HepG2 (cell line): Measurements from ENCODE around the gene SGK1. TPM values are rescaled to one million over a fixed set of nuclear protein-coding genes. Genes with fewer than 3 reads are reported as not detected.
A peak's percentile ranks its signal among the peaks of the same experiment; 100 is the strongest.

Experiments used
- JUNB ChIP-seq: sonication (generic); formaldehyde crosslinking; IDR thresholded peaks from 2 replicates; pipeline ENCODE4 v1.8.0; 2022; ENCODE audit warnings: missing genetic modification reagents, mild to moderate bottlenecking, borderline replicate concordance
- MBNL3 ChIP-seq: fragments of 250-450 bp; sonication (Bioruptor Pico); conservative IDR thresholded peaks from 2 replicates; pipeline ENCODE4 v1.8.0; 2022; ENCODE audit warnings: mild to moderate bottlenecking, inconsistent platforms
- MEF2D ChIP-seq: sonication (generic); formaldehyde crosslinking; IDR thresholded peaks from 2 replicates; pipeline ENCODE4 v1.5.1; 2020; ENCODE audit warnings: mild to moderate bottlenecking, missing genetic modification reagents
- PCBP1 ChIP-seq: fragments of 200-400 bp; formaldehyde crosslinking; IDR thresholded peaks from 2 replicates; pipeline ENCODE4 v1.6.1; 2017; ENCODE audit warnings: mild to moderate bottlenecking, low read depth, low read length, borderline replicate concordance
- RELA ChIP-seq: sonication (generic); formaldehyde crosslinking; IDR thresholded peaks from 2 replicates; pipeline ENCODE4 v1.4.0; 2020; ENCODE audit warnings: missing genetic modification reagents
- SIX4 ChIP-seq: sonication (generic); formaldehyde crosslinking; IDR thresholded peaks from 2 replicates; pipeline ENCODE4 v1.4.0; 2020; ENCODE audit warnings: missing genetic modification reagents
- TP53 ChIP-seq: sonication (generic); formaldehyde crosslinking; conservative IDR thresholded peaks from 2 replicates; pipeline ENCODE4 v1.4.0; 2020; ENCODE audit warnings: missing genetic modification reagents
- U2AF1 ChIP-seq: fragments of 200-400 bp; formaldehyde crosslinking; optimal IDR thresholded peaks from 2 replicates; pipeline ENCODE3; 2017; ENCODE audit warnings: mild to moderate bottlenecking, low read depth, low read length
- ZEB1 ChIP-seq: IDR thresholded peaks from 2 replicates; pipeline ENCODE4 v1.6.1; 2012; ENCODE audit warnings: mild to moderate bottlenecking, low read depth, inconsistent platforms; ENCODE audit not compliant: insufficient replicate concordance
- ZFP90 ChIP-seq: sonication (generic); formaldehyde crosslinking; IDR thresholded peaks from 2 replicates; pipeline ENCODE4 v1.8.0; 2022; ENCODE audit warnings: missing genetic modification reagents, mild to moderate bottlenecking, inconsistent platforms, borderline replicate concordance
- ZFYVE20 ChIP-seq: sonication (generic); formaldehyde crosslinking; IDR thresholded peaks from 2 replicates; pipeline ENCODE4 v1.8.0; 2023; ENCODE audit warnings: low read depth, mild to moderate bottlenecking, moderate library complexity, missing genetic modification reagents, borderline replicate concordance
- ZNF224 ChIP-seq: sonication (generic); formaldehyde crosslinking; IDR thresholded peaks from 2 replicates; pipeline ENCODE4 v1.5.0; 2020; ENCODE audit warnings: mild to moderate bottlenecking, missing genetic modification reagents
- ZNF354B ChIP-seq: sonication (generic); formaldehyde crosslinking; IDR thresholded peaks from 2 replicates; pipeline ENCODE4 v1.8.0; 2022; ENCODE audit warnings: mild to moderate bottlenecking, missing genetic modification reagents
- ZNF703 ChIP-seq: sonication (generic); formaldehyde crosslinking; IDR thresholded peaks from 2 replicates; pipeline ENCODE4 v1.5.1; 2020; ENCODE audit warnings: missing genetic modification reagents, mild to moderate bottlenecking, moderate library complexity, borderline replicate concordance
- ZSCAN20 ChIP-seq: sonication (generic); formaldehyde crosslinking; IDR thresholded peaks from 2 replicates; pipeline ENCODE4 v1.4.0; 2020; ENCODE audit warnings: missing genetic modification reagents, mild to moderate bottlenecking, borderline replicate concordance
- polyA plus RNA-seq, 8 experiments: library from polyadenylated mRNA; depleted of rRNA in 3 of 8; stranded (reverse) in 7 of 8; unstranded in 1 of 8; fragments of >200 nt; fragmentation: Illumina TruSeq in 4 of 8; extraction: Trizol in 4 of 8; gene quantifications; 2 replicates each; pipeline versions ENCODE4 v1.2.1 to v1.2.3, GENCODE V29; 2011 to 2016; ENCODE audit warnings: low read depth in 4 of 8, missing spikeins in 1 of 8, mixed read lengths in 1 of 8; ENCODE audit not compliant: insufficient read depth in 1 of 8
- total RNA-seq, 5 experiments: library from RNA; depleted of rRNA; stranded (reverse); fragments of >200 nt; fragmentation: Illumina TruSeq; extraction: Trizol; gene quantifications; 2 replicates each; pipeline ENCODE4 v1.2.3, GENCODE V29; 2016; ENCODE audit warnings: low read depth in 1 of 5
- TF ChIP-seq, protein P1 (sequence below): sonication (generic); formaldehyde crosslinking; IDR thresholded peaks from 2 replicates; pipeline ENCODE4 v1.4.0; 2020; ENCODE audit warnings: low read depth, missing genetic modification reagents
- TF ChIP-seq, protein P2 (sequence below): sonication (generic); formaldehyde crosslinking; IDR thresholded peaks from 2 replicates; pipeline ENCODE4 v1.4.0; 2020; ENCODE audit warnings: missing genetic modification reagents
- TF ChIP-seq, protein P3 (sequence below): IDR thresholded peaks from 2 replicates; pipeline ENCODE4 v1.6.1; 2016; ENCODE audit warnings: control low read depth
- TF ChIP-seq, protein P4 (sequence below): IDR thresholded peaks from 2 replicates; pipeline ENCODE4 v1.6.1; 2018; ENCODE audit warnings: missing genetic modification reagents
- TF ChIP-seq, protein P5 (sequence below): sonication (generic); formaldehyde crosslinking; IDR thresholded peaks from 2 replicates; pipeline ENCODE4 v1.4.0; 2020; ENCODE audit warnings: mild to moderate bottlenecking, missing genetic modification reagents, borderline replicate concordance

SGK1 gene
- total and polyA plus RNA-seq, 2 of the 13 experiments (the other 11 are each of a cell fraction or from before 2014, with no cell fraction given), result 56.1 to 56.2 TPM

DNA sequence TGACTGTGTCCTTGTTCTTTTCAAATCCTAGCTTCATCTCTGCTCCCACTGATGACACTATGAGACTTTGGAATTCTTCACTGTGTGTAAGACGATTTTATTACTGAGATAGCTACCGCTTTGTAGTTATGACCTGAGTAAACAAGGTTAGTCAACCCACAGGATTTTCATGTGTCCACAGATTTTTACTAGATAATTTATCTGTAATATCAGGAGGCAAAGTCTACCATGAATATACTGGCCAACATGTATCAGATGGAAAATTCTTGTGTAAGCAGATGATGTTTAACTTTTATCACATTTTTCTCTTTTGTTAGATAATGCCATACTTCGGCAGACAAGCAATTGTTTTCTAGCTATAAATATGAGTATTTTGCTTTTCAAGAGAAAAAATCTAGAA lies 119.8 kb downstream of the SGK1 start (continued):
- TF ChIP-seq, protein P1, sequence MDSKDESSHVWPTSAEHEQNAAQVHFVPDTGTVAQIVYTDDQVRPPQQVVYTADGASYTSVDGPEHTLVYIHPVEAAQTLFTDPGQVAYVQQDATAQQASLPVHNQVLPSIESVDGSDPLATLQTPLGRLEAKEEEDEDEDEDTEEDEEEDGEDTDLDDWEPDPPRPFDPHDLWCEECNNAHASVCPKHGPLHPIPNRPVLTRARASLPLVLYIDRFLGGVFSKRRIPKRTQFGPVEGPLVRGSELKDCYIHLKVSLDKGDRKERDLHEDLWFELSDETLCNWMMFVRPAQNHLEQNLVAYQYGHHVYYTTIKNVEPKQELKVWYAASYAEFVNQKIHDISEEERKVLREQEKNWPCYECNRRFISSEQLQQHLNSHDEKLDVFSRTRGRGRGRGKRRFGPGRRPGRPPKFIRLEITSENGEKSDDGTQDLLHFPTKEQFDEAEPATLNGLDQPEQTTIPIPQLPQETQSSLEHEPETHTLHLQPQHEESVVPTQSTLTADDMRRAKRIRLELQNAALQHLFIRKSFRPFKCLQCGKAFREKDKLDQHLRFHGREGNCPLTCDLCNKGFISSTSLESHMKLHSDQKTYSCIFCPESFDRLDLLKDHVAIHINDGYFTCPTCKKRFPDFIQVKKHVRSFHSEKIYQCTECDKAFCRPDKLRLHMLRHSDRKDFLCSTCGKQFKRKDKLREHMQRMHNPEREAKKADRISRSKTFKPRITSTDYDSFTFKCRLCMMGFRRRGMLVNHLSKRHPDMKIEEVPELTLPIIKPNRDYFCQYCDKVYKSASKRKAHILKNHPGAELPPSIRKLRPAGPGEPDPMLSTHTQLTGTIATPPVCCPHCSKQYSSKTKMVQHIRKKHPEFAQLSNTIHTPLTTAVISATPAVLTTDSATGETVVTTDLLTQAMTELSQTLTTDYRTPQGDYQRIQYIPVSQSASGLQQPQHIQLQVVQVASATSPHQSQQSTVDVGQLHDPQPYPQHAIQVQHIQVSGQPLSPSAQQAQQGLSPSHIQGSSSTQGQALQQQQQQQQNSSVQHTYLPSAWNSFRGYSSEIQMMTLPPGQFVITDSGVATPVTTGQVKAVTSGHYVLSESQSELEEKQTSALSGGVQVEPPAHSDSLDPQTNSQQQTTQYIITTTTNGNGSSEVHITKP (CRISPR knock-in tag), result peak; percentile 38; the same call in 1 of the 2 replicates
- TF ChIP-seq TP53, result 0 out of 2 replicates have a peak, but pooled peaks have one; percentile 20
- TF ChIP-seq, protein P2, sequence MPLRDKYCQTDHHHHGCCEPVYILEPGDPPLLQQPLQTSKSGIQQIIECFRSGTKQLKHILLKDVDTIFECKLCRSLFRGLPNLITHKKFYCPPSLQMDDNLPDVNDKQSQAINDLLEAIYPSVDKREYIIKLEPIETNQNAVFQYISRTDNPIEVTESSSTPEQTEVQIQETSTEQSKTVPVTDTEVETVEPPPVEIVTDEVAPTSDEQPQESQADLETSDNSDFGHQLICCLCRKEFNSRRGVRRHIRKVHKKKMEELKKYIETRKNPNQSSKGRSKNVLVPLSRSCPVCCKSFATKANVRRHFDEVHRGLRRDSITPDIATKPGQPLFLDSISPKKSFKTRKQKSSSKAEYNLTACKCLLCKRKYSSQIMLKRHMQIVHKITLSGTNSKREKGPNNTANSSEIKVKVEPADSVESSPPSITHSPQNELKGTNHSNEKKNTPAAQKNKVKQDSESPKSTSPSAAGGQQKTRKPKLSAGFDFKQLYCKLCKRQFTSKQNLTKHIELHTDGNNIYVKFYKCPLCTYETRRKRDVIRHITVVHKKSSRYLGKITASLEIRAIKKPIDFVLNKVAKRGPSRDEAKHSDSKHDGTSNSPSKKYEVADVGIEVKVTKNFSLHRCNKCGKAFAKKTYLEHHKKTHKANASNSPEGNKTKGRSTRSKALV (CRISPR knock-in tag), result peak; percentile 86; the same call in 1 of the 2 replicates
- TF ChIP-seq ZEB1, result no peak
- TF ChIP-seq ZNF703 (CRISPR knock-in tag), result no peak
- TF ChIP-seq PCBP1, result no peak
- TF ChIP-seq ZFP90 (CRISPR knock-in tag), result peak; percentile 35; the same call in 1 of the 2 replicates
- peak; percentile 98 for TF ChIP-seq MEF2D (CRISPR knock-in tag)
- TF ChIP-seq, protein P3, sequence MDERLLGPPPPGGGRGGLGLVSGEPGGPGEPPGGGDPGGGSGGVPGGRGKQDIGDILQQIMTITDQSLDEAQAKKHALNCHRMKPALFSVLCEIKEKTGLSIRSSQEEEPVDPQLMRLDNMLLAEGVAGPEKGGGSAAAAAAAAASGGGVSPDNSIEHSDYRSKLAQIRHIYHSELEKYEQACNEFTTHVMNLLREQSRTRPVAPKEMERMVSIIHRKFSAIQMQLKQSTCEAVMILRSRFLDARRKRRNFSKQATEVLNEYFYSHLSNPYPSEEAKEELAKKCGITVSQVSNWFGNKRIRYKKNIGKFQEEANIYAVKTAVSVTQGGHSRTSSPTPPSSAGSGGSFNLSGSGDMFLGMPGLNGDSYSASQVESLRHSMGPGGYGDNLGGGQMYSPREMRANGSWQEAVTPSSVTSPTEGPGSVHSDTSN (CRISPR knock-in tag), result no peak
- peak; percentile 98 for TF ChIP-seq SIX4 (CRISPR knock-in tag)
- TF ChIP-seq ZSCAN20, result no peak
- TF ChIP-seq U2AF1, result no peak
- TF ChIP-seq, protein P4, sequence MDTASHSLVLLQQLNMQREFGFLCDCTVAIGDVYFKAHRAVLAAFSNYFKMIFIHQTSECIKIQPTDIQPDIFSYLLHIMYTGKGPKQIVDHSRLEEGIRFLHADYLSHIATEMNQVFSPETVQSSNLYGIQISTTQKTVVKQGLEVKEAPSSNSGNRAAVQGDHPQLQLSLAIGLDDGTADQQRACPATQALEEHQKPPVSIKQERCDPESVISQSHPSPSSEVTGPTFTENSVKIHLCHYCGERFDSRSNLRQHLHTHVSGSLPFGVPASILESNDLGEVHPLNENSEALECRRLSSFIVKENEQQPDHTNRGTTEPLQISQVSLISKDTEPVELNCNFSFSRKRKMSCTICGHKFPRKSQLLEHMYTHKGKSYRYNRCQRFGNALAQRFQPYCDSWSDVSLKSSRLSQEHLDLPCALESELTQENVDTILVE (CRISPR knock-in tag), result peak; percentile 80
- TF ChIP-seq, protein P5, sequence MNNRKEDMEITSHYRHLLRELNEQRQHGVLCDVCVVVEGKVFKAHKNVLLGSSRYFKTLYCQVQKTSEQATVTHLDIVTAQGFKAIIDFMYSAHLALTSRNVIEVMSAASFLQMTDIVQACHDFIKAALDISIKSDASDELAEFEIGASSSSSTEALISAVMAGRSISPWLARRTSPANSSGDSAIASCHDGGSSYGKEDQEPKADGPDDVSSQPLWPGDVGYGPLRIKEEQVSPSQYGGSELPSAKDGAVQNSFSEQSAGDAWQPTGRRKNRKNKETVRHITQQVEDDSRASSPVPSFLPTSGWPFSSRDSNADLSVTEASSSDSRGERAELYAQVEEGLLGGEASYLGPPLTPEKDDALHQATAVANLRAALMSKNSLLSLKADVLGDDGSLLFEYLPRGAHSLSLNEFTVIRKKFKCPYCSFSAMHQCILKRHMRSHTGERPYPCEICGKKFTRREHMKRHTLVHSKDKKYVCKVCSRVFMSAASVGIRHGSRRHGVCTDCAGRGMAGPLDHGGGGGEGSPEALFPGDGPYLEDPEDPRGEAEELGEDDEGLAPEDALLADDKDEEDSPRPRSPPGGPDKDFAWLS, result no peak
- TF ChIP-seq JUNB (CRISPR knock-in tag), result peak; percentile 71; the same call in 1 of the 2 replicates
- no peak for TF ChIP-seq ZFYVE20 (CRISPR knock-in tag)
- TF ChIP-seq MBNL3 (CRISPR knock-in tag), result no peak
- TF ChIP-seq ZNF354B (CRISPR knock-in tag), result no peak
- no peak for TF ChIP-seq ZNF224
- peak; percentile 64; the same call in 1 of the 2 replicates for TF ChIP-seq RELA
